Stromal cell of bone marrow (primary cell): Measurements from ENCODE around the gene GIT1.

Experiments
- DNase-seq: peaks from one replicate; pipeline ENCODE4 v3.0.0-alpha.2; 2012; ENCODE audit warnings: low read depth

The GIT1 gene

DNA sequence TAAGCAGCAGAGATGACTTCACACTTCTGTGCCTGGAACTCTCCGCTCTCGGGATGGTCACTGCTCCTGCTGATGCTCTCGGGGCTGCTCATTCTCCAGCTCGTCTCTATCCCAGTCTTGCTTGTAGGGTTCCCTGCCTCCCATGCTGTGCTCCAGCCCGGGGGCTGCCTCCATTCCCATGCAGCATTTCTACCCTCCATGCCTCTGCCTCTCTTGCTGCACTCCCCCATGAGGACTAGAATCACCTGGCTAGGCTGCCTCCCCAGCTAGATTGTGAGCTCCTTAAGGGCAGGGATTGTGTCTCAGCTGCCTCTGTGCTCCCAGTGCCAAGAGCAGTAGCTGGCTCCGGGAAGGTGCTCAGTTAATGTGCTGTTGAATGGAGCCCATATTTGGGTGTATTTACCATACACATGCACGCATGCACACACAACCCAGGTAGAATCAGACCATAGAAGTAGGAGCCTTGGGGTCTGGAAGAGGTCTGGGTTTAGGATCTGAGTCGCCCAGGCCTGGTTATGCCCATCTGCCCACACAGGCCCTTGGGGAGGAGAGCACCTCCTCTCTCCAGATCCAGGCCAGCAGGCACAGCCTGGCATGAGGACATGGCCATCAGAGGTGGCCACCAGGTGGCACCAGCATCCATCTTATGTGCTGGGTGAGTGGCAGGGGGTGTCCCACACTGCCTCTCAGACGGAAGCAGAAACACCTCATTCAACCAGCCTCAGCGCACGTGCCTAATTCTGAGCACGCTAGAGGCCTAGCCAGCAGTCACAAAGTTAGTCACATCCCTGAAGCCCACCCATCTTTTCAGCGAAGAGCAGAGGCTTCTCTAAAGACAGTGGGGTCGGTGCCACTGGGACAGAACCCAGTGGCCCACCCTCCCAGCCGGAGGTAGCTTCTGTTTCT, 9.3 kb downstream of the GIT1 start:
- peak; percentile 55 for DNase-seq

DNA sequence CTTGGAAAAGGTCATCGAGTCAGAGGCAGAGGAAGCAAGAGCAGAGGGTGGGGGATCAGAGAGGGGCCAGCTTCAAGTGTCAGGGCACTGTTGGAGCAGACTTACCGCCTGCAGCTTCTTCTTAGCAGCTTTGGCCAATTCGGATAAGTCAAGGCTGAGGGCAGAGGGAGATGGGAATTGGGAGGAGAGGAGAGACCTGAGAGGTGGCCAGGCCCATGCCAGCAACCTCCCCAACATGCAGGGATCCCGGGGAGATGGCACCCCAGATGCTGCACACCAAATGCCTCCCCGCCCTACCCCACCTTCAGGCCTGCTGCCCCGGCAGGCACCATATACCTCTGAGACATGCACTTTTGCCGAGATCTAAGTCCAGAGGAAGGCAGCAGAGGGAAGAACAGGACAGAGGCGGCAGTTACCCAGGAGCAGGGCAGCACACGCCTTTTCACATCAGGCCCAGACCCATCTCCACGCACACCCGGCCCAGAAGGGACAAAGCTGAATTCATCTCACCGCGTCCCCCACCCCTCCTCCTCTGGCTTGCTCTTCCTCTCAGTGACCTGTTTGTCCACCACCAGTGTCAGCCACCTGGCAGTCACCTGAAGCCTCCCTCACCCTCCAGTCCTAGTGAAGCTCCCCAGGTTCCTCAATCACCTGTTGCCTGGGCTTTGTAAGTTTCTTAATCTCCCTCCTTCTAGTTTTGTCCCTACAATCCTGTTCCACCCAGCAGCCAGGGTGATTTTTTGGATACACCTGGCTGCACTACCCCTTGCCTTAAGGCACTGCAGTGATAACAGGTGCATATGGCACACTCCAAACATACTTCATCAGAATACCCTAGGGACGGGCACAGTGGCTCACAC, 10.6 kb downstream of the GIT1 start:
- no peak for DNase-seq

DNA sequence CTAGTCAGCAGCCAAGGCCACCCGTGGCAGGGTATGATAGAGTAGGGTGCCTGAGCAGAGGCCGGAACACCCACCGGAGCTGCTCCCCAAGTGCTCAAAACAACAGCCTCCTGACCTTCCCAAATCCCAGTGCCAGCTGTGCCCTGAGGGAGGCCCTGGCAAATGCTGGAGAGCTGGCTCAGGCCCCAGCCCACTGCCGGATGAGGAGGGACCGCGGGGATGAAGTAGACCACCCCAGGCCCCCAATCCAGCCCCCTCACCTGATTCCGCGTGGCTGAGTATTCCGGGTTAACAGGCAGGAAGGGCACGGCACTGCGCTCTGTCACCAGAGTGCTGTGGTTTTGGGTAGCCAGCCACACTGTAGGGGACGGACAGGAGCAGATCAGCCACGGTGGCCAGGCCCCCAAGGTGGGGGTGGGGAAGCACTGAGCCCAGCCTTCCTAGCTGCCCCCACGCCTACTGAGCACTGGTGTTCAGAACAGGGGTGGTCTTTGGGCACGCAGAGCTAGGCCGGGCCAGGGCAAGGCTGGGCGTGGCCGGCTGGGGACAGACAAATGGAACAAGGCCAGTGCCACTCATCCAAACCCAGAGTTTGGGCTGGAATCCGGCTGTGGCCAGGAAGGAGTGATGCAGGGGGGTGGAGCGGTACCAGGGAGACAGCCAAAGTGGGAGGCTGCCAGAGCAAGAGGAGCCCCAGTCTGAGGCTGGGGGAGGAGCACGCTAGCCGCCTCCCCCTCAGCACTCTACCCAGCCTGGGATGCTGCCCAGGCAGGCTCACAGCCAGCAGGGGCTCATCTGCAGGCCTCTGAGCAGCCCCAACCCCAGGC, 11.8 kb downstream of the GIT1 start:
- DNase-seq, result no peak

DNA sequence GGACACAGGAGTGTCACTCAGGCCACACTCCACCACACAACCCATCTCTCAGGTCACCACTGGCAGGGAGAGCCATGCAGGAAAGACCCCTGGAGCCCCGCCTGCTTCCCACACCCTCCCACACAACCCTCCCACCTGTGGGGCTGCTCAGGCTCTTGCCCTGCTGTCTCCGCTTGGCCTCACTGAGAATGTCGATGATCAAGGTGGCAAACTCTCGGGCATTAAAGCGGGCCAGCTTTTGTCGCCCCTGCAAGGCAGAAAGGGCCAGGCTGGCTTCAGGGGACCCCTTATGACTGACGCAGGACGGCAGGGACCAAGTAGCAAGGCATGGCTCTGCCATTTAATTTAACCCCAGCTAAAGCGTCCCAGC, 12.5 kb downstream of the GIT1 start:
- no peak for DNase-seq

DNA sequence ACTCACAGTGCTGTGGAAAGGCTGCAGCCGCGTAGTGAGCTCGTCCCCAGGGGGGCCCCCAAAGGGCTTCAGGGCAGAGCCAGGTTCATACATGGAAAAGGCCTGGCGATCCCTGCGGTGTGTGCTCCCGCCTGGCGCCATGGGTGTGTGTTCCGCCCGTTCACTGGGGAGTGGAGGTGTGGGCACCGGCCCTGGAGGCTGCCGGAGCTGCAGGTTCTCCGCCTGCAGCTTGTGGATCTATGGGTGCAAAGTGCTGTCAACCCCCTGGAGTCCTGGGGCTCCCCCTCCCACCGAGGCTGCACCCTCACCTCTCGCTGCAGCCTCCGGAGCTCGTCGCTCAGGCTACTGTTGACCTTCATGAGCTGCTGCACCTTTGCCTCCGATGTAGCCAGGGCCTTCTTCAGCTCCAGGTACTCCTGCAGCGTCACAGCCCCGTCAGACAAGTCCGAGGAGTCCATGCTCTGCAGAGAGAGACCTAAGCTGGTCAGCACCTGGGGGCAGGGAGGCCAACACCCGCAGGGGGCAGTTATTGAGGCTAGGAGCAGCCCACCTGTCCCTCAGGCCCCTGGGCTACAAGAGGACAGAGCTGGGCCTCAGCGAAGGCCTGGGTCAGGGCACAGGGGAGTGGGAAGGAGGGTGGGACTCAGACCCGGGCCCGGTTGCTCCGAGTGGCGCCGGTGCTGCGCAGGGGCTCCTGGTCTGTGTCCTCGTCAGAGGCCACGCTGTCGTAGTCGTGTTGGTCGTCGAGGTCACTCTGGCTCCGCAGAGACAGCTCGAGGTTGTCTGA, 13.0 kb downstream of the GIT1 start:
- DNase-seq, result no peak

DNA sequence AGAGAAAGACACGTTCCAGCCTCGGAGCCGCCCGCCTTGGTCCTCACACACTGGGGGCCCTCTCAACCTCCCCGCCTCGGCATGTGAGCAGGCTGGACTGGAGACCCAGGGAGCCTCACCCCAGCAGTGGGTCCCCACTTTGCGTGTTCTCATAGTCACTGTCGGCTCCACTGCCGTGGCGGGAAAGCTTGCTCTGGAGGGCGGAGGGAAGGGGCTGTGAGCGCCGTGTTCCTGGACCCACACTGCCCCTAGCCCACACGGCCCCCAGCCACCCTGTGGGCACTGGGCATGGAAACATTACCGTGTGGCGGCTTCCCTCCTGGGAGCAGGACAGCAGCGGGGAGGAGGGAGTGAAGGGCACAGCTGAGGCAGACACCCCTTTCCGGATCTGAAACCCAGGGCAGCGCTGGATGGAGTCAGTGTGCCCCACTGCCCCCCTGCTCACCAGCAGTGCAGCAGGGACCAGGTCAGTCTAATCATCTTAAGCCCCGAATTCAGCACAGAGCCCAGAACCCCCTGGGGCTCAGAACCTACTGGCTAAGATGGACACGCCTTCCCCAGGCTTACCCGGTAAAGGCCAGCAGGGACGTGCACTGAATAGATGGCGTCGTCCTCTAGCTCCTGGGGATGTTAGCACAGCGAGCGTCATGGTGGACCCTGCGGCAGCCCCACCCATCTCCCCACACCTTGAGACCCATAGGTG, 13.8 kb downstream of the GIT1 start:
- DNase-seq, result no peak

DNA sequence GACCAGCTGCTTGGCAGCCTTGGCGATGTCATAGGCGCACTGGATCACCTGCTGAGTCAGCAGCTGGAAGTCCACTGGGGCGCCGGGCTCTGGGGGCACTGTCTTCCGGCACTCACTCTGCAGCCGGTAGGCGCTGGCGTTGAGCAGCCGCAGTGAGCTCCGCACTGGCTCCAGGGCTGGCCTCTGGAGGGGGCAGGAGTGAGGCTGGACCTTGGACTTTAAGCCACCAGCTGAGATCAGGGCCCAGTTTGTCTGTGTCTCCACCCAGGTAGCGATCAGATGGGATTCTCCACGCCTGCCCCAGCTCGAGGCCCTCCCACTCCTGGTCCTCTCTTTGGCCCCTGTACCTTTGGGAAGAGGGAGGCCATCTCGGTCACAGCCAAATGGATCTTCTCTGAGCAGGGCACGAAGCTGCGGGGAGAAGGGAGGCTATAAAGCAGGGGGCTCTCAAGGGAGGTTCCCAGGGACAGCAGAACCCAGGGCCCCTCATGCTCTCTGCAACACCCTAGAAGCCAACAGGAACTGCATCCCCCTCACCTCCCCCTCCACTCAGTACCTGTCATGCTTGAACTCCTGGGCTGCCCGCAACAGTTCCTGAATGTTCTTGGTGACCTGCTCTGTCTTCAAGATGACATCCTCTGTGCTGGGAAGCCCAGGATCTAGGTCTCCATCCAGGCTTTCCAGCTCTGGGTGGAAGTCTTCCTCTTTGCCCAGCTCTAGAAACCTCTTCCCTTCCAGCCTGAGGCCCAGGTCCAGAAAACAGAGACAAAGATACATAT, 14.5 kb downstream of the GIT1 start:
- no peak for DNase-seq

DNA sequence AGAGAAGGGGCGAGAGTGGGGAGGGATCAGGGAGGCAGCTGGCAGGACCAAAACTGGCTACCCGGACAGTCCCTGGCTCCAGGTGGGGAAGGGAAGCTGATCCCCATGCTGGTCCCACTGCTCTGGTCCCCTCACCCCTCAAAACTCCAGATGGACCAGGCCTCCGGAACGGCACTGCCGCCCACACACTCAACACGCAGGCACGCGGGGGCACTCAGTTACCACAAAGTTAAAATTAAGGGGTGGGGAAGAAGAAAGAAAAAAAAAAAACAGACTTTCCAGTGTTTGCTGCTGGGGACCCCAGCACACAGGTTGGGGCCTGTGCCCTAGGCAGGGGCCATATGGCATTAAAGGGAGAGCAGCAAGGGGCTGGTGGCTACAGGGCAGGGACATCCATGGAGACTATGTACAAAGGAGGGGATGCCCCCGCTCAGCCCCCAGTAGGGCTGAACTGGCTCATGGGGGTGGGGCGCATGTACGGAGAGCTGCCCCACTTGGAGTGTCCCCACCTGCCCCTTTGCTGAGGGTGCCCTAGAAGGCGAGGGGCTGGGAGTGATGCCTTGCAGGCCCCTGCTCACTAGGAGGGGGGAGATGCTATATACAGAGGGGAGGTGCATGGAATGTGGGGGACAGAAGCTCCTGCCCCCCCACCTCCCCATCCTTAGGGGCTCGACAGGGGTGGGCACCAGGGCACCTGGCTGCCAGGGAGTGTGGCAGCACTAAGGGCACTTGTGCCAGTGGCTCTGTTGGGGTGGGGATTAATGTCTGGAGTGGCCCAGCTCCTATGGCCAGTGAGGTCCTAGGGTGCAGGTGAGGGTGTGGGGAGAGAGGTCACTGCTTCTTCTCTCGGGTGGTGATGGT, 15.3 kb downstream of the GIT1 start:
- DNase-seq, result no peak

DNA sequence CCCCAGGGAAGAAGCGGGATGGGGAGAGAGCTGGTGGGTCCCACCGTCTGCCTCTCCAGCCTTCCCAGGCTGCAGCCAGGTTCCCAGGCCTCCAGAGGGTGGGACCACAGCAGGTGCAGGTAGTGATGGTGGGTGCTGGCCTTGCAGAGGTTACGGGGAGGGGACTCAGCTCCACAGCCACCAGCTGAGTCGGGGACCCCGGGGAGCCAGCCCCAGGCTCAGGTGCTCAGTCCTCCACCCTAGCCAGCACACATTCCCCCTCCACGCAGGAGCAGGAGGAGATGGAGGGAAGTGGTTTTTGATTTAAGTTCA, 15.9 kb downstream of the GIT1 start:
- DNase-seq, result no peak

DNA sequence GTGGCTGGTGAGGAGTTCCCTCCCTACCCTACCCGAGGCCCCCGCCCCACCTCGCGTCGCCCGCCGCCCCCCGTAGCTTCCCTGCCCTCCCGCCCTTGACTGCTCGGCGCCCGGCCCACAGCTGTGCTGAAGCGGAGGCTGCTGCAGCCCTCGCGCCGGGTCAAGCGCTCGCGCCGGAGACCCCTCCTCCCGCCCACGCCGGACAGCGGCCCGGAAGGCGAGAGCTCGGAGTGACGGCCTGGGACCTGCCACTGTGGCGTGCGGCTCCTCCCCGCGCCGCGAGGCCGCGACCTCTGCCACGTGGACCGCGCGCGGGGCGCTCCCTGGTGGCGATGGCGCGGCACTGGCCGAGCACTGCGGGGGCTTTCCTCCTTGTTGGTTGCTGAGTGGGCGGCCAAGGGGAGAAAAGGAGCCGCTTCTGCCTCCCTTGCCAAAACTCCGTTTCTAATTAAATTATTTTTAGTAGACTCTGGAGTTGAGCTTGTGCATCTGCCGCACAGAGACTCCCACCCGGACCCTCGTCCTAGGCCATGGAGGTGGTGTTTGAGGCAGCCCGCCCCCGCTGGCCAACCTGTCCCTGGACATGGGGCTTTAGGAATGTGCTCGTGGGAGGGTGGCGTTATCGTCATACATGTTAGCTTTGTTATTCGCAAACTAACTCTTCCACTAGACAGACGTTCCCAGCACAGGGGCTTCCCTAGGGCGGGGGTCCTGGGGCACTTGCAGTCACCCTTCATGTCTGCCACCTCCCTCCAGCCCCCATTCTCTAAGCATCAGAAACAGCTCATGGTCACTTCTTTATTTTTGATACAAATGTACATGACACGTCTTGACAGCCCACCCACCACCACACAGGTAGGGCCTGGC, 16.5 kb downstream of the GIT1 start:
- no peak for DNase-seq

DNA sequence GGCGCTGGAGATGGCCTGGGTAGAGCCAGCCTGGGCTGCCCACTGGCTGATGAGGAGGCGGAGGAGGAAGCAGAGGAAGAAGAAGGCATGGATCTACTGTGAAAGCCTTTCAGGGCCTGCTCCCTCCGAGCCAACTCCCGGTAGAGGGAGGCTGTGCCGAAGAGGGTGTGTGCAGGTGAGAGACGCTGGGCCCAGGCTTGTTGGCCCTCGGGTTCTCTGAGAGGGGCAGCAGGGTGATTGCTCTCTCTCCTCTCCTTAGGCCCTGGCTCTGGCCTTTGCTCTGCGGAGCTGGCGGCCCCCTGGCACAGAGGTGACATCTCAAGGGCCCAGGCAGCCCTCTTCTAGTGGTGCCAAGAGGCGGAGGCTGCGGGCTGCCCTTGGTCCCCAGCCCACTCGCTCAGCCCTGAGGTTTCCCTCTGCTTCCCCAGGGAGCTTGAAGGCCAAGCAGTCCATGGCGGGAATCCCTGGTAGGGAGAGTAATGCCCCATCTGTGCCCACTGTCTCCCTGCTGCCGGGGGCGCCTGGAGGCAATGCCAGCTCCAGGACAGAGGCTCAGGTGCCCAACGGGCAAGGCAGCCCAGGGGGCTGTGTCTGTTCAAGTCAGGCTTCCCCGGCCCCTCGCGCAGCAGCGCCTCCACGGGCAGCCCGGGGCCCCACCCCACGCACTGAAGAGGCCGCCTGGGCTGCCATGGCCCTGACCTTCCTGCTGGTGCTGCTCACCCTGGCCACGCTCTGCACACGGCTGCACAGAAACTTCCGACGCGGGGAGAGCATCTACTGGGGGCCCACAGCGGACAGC, 17.4 kb downstream of the GIT1 start:
- no peak for DNase-seq

DNA sequence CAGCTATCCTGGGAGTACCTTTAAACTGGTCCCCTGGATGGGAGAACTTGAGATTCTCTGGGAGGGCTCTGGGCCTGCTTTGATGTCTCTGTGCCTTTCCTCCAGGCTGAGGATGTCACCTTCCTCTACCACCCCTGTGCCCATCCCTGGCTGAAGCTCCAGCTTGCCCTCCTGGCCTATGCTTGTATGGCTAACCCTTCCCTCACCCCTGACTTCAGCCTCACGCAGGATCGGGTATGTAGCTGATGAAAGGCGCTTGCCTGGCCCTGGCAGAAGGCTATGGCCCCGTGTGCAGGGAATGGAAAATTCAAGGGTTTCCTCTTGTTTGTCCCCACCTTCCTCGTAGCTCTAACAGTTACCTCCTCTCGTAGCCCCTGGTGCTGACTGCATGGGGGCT, 18.0 kb downstream of the GIT1 start:
- DNase-seq, result no peak

DNA sequence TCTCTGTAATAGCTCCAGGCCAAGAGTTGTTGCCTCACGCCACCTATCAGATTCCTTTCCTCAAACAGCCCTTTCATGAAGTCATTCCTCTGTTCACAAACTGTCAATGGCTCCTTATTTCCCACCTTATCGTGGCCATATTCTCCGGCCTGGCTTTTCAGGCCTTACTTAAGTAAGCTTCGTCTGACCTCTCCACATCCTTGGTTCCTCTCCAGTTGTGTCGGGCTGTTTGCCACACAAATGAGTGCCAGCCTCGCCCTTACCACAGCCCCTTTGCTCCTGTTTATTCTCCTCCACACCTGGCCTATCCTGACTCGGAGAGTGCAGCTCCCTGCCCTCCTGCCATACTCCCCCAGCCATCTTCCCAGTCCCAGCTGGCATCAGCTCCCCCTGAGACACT, 18.9 kb downstream of the GIT1 start:
- no peak for DNase-seq

DNA sequence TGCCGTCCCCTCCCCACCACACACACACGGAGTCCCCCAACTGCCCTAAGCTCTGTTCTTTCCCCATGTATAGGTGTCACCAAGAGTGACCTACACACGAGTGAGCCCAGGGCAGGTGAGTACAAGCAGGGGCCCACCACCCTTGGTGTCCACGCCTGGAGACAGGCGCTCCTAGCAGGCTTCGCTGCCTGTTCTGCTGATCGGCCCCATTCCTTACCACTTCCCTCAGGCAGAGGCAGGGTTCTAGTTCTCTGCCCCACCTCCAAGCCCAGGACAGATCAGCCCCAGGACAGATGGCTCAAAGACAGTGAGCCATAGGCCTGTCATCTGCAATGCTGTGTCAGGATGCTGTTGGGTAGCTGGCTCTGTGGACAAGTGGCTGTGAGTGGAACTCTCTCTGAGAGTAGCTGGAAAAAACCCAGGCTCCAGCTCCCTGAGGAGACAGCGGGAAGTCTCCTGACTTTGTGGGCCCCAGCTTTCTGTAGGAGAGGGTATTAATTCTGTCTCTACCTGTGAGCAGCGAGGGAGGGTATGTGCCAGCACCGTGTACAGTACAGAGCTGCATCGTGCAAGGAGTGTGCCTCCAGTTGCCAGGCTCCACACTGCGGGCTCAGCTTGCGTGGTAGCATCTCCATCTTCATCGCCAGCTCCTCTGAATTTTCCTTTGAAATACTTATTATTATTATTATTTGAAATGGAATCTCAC, 20.1 kb downstream of the GIT1 start:
- DNase-seq, result no peak

DNA sequence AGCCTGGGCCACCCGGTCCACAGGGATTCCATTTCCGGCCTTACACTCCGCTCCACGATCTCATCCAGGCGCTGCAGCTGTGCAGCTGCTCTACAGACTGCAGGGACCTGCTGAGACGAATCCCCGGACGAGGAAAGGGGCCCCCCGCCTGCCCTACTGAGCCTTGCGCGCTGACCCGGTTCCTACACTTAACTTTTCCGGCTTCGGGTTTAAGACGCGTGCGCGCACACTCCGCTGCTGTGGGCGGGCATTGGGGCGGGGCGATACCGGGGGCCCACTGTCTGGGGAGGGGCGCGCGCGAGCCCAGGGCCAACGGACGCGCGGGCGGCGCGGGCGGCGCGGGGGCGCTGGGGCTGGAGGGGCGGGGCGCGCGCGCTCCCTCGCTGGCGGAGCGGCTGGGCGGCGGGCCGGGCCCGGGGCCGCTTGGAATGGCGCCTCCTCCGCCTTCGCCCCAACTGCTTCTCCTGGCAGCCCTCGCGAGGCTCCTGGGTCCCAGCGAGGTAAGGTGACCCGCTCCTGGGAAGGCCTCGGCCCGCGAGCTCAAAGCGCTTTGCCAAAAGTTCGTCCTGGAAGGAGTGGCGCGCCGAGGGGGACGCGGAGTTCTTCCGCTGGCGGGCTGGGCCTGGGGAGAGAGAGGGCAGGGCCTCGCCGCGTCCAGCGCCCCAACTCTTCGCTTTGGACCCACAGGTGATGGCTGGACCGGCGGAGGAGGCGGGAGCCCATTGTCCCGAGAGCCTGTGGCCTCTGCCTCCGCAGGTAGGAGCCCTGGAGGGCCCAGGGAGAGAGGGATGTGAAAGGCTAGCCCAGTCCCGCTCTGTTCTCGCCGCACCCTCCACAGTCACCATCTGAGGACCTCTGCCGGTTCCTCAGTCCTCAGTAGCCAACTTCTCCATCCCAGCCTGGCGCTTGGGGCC, 20.9 kb downstream of the GIT1 start, which contains the start of gene TP53I13:
Gene TP53I13, plus strand, starts transcription at position 371 of the 914 bp plus-strand sequence. Its CDS starts 58 bp downstream, at position 429.
- DNase-seq, result no peak
